Measurements from ENCODE around the gene DLEC1.

DLEC1 gene

GRCh38 chr3:38108649-38109579, 69.9 kb downstream of the DLEC1 start:
- DNase-seq (ENCODE audit: low read depth in 2 of 2), result no peak

GRCh38 chr3:38109580-38110313, 70.7 kb downstream of the DLEC1 start:
- no peak for DNase-seq (ENCODE audit: low read depth in 2 of 2)

- no peak for DNase-seq (ENCODE audit: low read depth in 2 of 2)
These were observed 71.5 kb downstream of the DLEC1 start for GRCh38 chr3:38110314-38111050.

- no peak for DNase-seq (ENCODE audit: low read depth in 2 of 2)
These were observed 72.2 kb downstream of the DLEC1 start for GRCh38 chr3:38111201-38111600.

- no peak for DNase-seq (ENCODE audit: low read depth in 2 of 2)
These were observed 72.8 kb downstream of the DLEC1 start for GRCh38 chr3:38111696-38112377.

- no peak for DNase-seq (ENCODE audit: low read depth in 2 of 2)
These were observed 73.4 kb downstream of the DLEC1 start for GRCh38 chr3:38112378-38112761.

GRCh38 chr3:38114052-38114874, 75.3 kb downstream of the DLEC1 start:
- no peak for DNase-seq (ENCODE audit: low read depth in 2 of 2)

- DNase-seq (ENCODE audit: low read depth in 2 of 2), result no peak
These were observed 76.1 kb downstream of the DLEC1 start for GRCh38 chr3:38114875-38115644.

GRCh38 chr3:38115645-38116427, 76.8 kb downstream of the DLEC1 start:
- no peak for DNase-seq (ENCODE audit: low read depth in 2 of 2)

- DNase-seq (ENCODE audit: low read depth in 2 of 2), result no peak
These were observed 77.6 kb downstream of the DLEC1 start for GRCh38 chr3:38116471-38117162.

GRCh38 chr3:38117163-38117716, 78.2 kb downstream of the DLEC1 start:
- no peak for DNase-seq (ENCODE audit: low read depth in 2 of 2)

GRCh38 chr3:38117748-38118420, 78.9 kb downstream of the DLEC1 start:
- DNase-seq (ENCODE audit: low read depth in 2 of 2), result peak; percentile 39 to 49

GRCh38 chr3:38118421-38119247, 79.6 kb downstream of the DLEC1 start:
- DNase-seq (ENCODE audit: low read depth in 2 of 2), result no peak

- DNase-seq (ENCODE audit: low read depth in 2 of 2), result no peak
These were observed 80.2 kb downstream of the DLEC1 start for GRCh38 chr3:38119248-38119544.

- DNase-seq (ENCODE audit: low read depth in 2 of 2), result no peak
These were observed 81.0 kb downstream of the DLEC1 start for GRCh38 chr3:38119821-38120692.
